ENCODE results near the gene ZNF681.
"Not testable (repeated sequence)": the region's sequence is repeated elsewhere in the genome, so short reads cannot be mapped to it uniquely, and the experiment has no call there.

DNA sequence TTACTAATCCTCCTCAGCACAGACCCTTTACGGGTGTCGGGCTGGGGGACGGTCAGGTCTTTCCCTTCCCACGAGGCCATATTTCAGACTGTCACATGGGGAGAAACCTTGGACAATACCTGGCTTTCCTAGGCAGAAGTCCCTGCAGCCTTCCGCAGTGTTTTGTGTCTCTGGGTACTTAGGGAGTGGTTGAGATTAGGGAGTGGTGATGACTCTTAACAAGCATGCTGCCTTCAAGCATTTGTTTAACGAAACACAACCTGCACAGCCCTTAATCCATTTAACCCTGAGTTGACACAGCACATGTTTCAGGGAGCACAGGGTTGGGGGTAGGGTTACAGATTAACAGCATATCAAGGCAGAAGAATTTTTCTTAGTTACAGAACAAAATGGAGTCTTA lies 34.5 kb downstream of the ZNF681 start:
- TF ChIP-seq, protein P1, sequence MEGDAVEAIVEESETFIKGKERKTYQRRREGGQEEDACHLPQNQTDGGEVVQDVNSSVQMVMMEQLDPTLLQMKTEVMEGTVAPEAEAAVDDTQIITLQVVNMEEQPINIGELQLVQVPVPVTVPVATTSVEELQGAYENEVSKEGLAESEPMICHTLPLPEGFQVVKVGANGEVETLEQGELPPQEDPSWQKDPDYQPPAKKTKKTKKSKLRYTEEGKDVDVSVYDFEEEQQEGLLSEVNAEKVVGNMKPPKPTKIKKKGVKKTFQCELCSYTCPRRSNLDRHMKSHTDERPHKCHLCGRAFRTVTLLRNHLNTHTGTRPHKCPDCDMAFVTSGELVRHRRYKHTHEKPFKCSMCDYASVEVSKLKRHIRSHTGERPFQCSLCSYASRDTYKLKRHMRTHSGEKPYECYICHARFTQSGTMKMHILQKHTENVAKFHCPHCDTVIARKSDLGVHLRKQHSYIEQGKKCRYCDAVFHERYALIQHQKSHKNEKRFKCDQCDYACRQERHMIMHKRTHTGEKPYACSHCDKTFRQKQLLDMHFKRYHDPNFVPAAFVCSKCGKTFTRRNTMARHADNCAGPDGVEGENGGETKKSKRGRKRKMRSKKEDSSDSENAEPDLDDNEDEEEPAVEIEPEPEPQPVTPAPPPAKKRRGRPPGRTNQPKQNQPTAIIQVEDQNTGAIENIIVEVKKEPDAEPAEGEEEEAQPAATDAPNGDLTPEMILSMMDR (conservative IDR thresholded peaks at IDR 0.05 in 1 of 2, IDR thresholded peaks at IDR 0.05 in 1 of 2; ENCODE audit: extremely low read depth in 1 of 2, insufficient read depth in 1 of 2, low read depth in 1 of 2, low read length in 2 of 2) = not testable (repeated sequence)
- not testable (repeated sequence) for TF ChIP-seq EZH2 (IDR thresholded peaks at IDR 0.05; ENCODE audit: borderline replicate concordance, low read length)
